ENCODE measurements around the gene MACROD2.
"Not testable (repeated sequence)": the region's sequence is repeated elsewhere in the genome, so short reads cannot be mapped to it uniquely, and the experiment has no call there.

Gene MACROD2

GRCh38 chr20:14418376-14418775 lies 423.1 kb downstream of the MACROD2 start:
- DNase-seq = no peak

GRCh38 chr20:14422892-14423291 lies 427.6 kb downstream of the MACROD2 start:
- DNase-seq = no peak

GRCh38 chr20:14431568-14431967 lies 436.3 kb downstream of the MACROD2 start:
- no peak for DNase-seq

GRCh38 chr20:14432085-14432484 lies 436.8 kb downstream of the MACROD2 start:
- no peak for DNase-seq

- no peak for DNase-seq
Measured at GRCh38 chr20:14432597-14432996, 437.3 kb downstream of the MACROD2 start.

- DNase-seq = no peak
Measured at GRCh38 chr20:14434384-14435136, 439.2 kb downstream of the MACROD2 start.

- no peak for DNase-seq
Measured at GRCh38 chr20:14441201-14441600, 445.9 kb downstream of the MACROD2 start.

GRCh38 chr20:14444106-14444505 lies 448.8 kb downstream of the MACROD2 start:
- DNase-seq = no peak

GRCh38 chr20:14445310-14445709 lies 450.0 kb downstream of the MACROD2 start:
- no peak for DNase-seq

GRCh38 chr20:14445902-14446301 lies 450.6 kb downstream of the MACROD2 start:
- DNase-seq = no peak

- no peak for DNase-seq
Measured at GRCh38 chr20:14446446-14446845, 451.1 kb downstream of the MACROD2 start.

GRCh38 chr20:14449323-14449722 lies 454.0 kb downstream of the MACROD2 start:
- DNase-seq = no peak

GRCh38 chr20:14450256-14450655 lies 454.9 kb downstream of the MACROD2 start:
- no peak for DNase-seq

GRCh38 chr20:14451458-14451857 lies 456.1 kb downstream of the MACROD2 start:
- no peak for DNase-seq

- no peak for DNase-seq
Measured at GRCh38 chr20:14453259-14453658, 457.9 kb downstream of the MACROD2 start.

- no peak for DNase-seq
Measured at GRCh38 chr20:14454296-14454695, 459.0 kb downstream of the MACROD2 start.

- DNase-seq = not testable (repeated sequence)
Measured at GRCh38 chr20:14467104-14467827, 471.9 kb downstream of the MACROD2 start.

- no peak for DNase-seq
Measured at GRCh38 chr20:14470231-14470899, 475.0 kb downstream of the MACROD2 start.

GRCh38 chr20:14470977-14471661 lies 475.8 kb downstream of the MACROD2 start:
- DNase-seq = no peak

GRCh38 chr20:14477125-14477524 lies 481.8 kb downstream of the MACROD2 start:
- no peak for DNase-seq

GRCh38 chr20:14478126-14478525 lies 482.8 kb downstream of the MACROD2 start:
- DNase-seq = no peak

GRCh38 chr20:14481863-14482262 lies 486.5 kb downstream of the MACROD2 start:
- DNase-seq = no peak

GRCh38 chr20:14488212-14488611 lies 492.9 kb downstream of the MACROD2 start:
- no peak for DNase-seq
